IPS-18c (cell line): Measurements from ENCODE around the gene DAAM2.

ENCODE experiments used
- H3K4me3 ChIP-seq: 2 replicates; pipeline ENCODE4 v1.7.0; 2013; ENCODE audit warnings: low read depth, mild to moderate bottlenecking, low read length, moderate library complexity; ENCODE audit not compliant: insufficient read depth
- H3K9me3 ChIP-seq: one replicate; pipeline ENCODE4 v1.6.1; 2013; ENCODE audit warnings: mild to moderate bottlenecking, low read length, moderate library complexity; ENCODE audit not compliant: control insufficient read depth, insufficient read depth

The DAAM2 gene

GRCh38 chr6:39906318-39906761 lies 114.2 kb downstream of the DAAM2 start:
- no peaks in the 10 kb centered on the region for H3K9me3 ChIP-seq

GRCh38 chr6:39907871-39908575 lies 115.8 kb downstream of the DAAM2 start:
- H3K4me3 ChIP-seq, result no peak overlapping the region
- H3K9me3 ChIP-seq, result no peaks in the 10 kb centered on the region

More at GRCh38 chr6:39906318-39906761, 114.2 kb downstream of the DAAM2 start:
- no peak overlapping the region for H3K4me3 ChIP-seq

- H3K4me3 ChIP-seq, result no peak overlapping the region
- no peaks in the 10 kb centered on the region for H3K9me3 ChIP-seq
These were observed 116.8 kb downstream of the DAAM2 start for GRCh38 chr6:39908838-39909583.

DNA sequence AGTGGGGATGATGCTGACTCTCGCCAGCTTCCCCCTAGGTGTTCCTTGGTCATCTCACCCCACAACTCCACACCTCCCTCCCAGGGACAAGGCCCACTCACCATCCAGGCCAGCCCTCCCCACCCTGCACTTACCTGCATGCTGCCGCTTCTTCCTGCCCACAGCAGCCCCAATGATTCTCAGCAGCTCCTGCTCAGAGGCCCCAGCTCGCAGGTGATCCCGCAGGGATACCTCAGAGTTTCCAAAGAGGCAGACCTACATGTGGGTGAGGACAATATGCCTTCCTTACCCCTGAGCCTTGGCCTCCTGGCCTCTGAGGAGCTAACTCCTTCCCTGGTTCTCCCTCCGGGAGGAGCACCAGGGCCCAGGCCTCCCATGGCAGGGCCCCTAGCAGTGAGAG lies 117.5 kb downstream of the DAAM2 start:
- Histone ChIP-seq H3K9me3 (no peaks in the 10 kb centered on the region), H3K4me3 (no peak overlapping the region)

- H3K9me3 ChIP-seq, result no peaks in the 10 kb centered on the region
- H3K4me3 ChIP-seq, result no peak overlapping the region
These were observed 118.0 kb downstream of the DAAM2 start for GRCh38 chr6:39910164-39910563.

DNA sequence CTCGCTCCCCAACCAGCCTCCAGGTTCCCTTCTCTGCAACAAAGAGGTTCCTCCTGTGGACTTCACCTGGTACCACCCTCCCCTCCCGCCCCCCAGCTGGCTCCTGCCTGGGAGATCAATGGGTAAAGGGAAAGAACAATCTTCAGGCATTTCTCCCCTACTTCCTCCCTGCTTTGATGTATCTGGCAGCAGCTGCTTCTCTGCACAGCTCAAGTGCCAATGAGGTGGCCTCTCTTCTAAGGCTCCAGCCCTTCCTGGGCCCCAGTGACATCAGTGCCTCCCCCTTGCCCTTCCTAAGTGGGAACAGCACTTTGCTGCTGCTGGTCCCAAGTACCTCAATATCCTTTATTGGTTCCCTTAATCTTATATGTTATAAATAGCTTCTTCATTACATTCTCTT lies 118.6 kb downstream of the DAAM2 start:
- H3K9me3 ChIP-seq, result no peaks in the 10 kb centered on the region
- H3K4me3 ChIP-seq, result no peak overlapping the region

- H3K4me3 ChIP-seq, result no peak overlapping the region
- no peaks in the 10 kb centered on the region for H3K9me3 ChIP-seq
These were observed 119.4 kb downstream of the DAAM2 start for GRCh38 chr6:39911513-39912125.

GRCh38 chr6:39912446-39912845 lies 120.3 kb downstream of the DAAM2 start:
- Histone ChIP-seq H3K4me3 (no peak overlapping the region), H3K9me3 (no peaks in the 10 kb centered on the region)

DNA sequence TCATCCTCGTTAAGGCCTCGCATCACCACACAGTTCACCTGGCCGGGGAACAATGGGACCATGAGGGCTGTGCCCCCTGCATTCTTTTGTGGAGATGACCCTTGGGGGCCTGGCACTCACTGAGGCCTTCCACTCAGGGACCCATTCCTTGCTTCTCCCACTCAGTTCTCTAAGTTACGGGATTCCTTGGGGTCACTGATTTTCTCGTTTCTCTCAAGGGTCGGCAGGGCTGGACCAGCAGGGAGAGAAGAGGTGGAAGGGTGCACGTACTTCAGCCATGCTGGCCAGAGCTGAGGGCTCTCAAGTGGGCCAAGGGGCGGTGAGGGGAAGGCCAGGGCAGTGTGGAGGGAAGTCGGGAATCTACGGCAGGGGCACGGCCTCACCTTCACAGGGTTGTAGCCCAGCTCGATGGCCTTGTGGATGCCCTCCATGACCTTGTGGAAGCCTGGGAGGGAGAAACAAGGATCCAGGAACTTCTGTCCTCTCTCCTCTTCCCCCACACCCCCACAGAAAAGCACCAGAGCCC lies 121.3 kb downstream of the DAAM2 start:
- Histone ChIP-seq H3K9me3 (no peaks in the 10 kb centered on the region), H3K4me3 (no peak overlapping the region)

DNA sequence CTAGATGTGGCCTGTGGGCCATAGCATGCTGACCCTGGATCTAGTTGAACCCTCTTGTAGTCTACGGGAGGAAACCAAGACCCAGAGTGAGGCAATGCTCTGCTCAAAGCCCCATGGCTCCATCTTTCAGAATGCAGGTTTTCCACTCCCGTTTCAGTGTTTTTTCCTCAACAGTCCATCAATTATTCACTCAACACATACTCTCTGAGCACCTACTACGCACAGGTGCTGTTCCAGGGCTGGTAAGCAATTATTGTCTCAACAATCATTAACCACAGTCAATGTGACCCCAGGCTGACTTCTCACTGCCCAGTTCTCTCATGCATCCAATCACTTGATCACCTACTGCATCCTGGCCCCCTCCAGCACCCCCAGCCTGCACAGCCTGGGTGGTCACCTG lies 122.1 kb downstream of the DAAM2 start:
- no peaks in the 10 kb centered on the region for H3K9me3 ChIP-seq
- H3K4me3 ChIP-seq, result no peak overlapping the region

GRCh38 chr6:39915866-39916265 lies 123.7 kb downstream of the DAAM2 start:
- Histone ChIP-seq H3K9me3 (no peaks in the 10 kb centered on the region), H3K4me3 (no peak overlapping the region)

DNA sequence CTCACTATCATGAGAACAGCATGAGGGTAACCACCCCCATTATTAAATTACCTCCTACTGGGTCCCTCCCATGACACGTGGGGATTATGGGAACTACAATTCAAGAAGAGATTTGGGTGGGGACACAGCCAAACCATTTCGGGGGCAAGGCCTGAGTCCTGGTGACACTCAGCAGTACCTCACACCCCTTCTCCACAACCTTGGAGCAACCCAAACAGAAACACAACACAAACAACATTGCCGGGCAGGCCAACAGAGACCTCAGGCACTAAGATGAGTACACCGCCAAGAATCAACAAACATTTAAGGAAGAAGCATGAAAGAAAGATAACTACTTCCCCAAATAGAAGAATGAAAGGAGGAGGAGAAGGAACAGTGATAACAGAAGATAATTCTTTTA lies 125.2 kb downstream of the DAAM2 start:
- no peaks in the 10 kb centered on the region for H3K9me3 ChIP-seq

GRCh38 chr6:39917981-39918380 lies 125.8 kb downstream of the DAAM2 start:
- Histone ChIP-seq H3K4me3 (no peak overlapping the region), H3K9me3 (no peaks in the 10 kb centered on the region)

More for the DNA sequence above, 125.2 kb downstream of the DAAM2 start:
- no peak overlapping the region for H3K4me3 ChIP-seq

GRCh38 chr6:39918831-39919230 lies 126.7 kb downstream of the DAAM2 start:
- H3K4me3 ChIP-seq, result no peak overlapping the region
- no peaks in the 10 kb centered on the region for H3K9me3 ChIP-seq

- no peak overlapping the region for H3K4me3 ChIP-seq
- no peaks in the 10 kb centered on the region for H3K9me3 ChIP-seq
These were observed 128.0 kb downstream of the DAAM2 start for GRCh38 chr6:39920157-39920556.

DNA sequence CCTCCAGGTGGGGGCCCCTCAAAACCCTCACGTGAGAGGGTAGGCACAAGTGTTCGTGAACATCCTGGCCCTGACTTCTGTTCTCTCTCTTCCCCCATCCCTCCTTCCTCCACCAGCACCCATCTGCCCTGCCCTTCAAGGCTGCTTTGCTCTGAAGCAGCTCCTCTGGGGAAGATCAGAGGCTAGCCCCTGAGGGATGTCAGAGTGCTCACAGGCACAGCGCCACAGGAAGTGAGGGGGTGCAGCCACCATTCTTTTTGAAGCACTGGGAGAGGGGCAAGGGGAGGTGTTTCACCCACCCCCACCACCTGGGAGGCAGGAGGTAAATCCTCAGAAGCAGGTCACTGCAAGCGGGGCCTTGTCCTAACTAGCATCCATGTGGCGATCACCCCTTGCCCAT lies 130.6 kb downstream of the DAAM2 start:
- Histone ChIP-seq H3K9me3 (no peaks in the 10 kb centered on the region), H3K4me3 (no peak overlapping the region)

DNA sequence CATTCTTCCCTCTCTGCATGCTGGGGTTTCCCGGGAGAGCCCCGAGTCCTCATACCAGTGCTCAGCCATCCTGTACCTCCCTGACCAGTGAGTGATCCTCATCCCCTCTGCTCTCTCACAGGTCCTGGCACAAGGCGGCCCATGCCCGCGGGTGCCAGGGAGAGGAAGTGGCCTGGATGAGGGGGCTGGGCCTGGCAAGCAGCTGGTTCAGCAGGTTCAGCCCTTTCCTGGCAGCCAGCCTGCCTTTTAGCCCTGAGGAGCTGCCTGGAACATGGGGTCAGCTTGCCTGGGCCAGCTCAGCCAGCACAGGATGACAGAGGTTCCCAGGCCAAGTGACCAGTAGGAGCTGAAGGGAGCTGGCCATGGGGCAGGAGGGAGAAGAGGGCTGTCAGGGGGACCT lies 131.2 kb downstream of the DAAM2 start:
- H3K4me3 ChIP-seq, result no peak overlapping the region
- no peaks in the 10 kb centered on the region for H3K9me3 ChIP-seq

DNA sequence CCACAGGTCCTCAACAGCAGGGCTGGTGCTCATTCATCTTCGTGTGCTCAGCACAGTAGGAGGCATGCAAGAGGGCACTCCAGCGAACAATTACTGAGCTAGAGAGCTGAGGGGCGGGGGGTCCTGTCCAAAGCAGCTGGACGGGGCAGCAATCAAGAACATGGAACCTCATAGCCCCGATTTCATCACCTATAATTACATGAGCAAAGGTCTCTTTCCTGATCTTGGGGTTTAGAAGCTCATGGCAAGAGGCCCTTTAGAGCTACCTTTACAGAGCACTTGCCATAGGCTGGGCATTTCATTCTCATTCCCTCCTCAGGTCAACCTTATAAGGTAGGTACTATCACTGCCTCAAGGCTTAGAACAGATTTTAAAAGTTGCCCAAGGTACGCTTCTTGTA lies 131.7 kb downstream of the DAAM2 start:
- Histone ChIP-seq H3K4me3 (no peak overlapping the region), H3K9me3 (no peaks in the 10 kb centered on the region)
